KBM-7 (cell line): Measurements from ENCODE around the gene ZNF580.

Source experiments
- DNase-seq: peaks from one replicate; pipeline ENCODE4 v3.0.0-alpha.2; 2015
- in situ Hi-C: fragments of 300-500 bp; cut with MboI; formaldehyde crosslinking; loops from 2 replicates; pipeline ENCODE4 v1.14.3; 2020; ENCODE audit warnings: low sequenced_read_pairs, low pct_unique_long_range_greater_than_20kb, mixed read lengths

ZNF580 gene

DNA sequence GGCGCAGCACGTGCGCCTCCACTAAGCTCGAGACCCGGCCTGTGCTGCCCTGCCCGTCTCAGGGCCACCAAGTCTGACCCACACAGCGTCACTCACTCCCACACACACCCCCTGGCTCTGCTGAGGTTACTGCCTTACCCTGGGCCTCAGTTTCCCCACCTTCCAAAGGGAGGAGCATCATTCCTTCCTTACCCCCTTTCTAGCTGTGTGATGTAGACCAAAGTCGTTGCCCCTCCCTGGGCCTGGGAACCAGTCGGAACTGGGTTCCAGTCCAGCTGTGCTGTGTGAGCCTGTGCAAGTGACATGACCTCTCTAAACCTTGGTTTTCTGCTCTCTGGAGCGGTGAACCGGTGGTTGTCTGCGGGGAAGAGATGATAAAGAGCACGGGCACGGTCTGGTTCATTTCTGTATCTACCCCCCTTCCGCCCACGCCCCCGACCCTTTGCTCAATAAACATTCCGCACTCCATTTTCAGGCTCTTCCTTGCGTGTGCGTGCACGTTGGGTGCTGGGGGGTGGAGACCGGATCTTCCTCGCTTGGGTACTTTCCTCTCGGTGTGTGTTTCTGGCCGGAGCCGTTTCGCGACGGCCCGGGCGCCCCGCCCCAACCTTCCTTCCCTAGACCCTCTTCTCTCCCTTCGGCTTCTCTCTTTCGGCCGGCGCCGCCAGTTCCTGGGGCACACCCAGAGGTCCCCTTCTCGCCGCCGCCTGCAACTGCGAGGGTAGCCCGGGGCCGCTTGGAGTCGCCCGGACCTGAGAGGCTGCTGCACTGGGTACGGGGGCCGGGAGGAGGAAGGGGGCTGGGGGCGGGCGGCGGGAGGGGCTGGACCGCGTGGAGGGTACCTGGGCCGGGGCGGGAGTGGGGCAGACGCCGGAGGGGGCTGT lies 2.4 kb downstream of the ZNF580 start, which contains the start of gene ZNF581:
TSS of gene ZNF581 (plus strand) at position 647 of the 884 bp plus-strand sequence. CDS start 923 bp downstream, outside the sequence.
- peak; percentile 89 for DNase-seq
- in situ Hi-C loops: no loop called here

DNA sequence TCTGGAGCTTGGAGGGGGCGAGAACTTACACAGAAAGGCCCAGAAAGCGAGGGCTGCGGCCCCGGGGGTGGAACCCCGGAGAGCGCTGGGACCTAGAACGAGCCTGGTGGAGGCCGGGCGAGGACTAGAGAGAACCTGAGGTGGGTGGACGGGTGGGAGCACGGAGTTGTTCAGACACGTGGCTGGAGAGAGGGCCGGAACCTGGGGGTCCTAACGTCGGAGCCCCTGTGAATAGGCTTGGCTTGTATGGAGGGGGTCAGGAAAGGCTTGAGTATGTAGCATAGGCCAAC lies 3.0 kb downstream of the ZNF580 start:
- in situ Hi-C loops: no loop called here
- no peak for DNase-seq

DNA sequence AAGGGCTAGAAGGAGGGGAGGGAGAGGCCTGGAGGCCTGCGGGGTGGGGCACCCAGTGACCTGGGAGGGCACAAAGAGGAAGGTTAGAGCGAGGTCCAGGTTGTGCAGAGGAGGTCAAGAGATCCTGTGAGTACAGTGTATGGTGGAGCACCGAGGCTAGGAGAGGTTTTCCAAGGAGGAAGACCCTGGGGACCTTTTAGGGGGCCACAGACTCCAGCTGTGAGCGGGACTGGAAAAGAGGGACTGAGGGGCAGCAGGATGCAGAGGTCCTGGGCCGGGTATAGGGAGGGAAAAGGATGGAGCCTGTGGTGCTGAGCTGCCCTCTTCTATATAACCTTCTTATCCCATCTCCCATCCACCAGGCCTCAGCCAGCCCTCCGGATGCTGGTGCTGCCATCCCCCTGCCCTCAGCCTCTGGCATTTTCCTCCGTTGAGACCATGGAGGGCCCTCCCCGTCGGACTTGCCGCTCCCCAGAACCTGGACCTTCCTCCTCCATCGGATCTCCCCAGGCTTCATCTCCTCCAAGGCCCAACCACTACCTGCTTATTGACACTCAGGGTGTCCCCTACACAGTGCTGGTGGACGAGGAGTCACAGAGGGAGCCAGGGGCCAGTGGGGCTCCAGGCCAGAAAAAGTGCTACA lies 3.5 kb downstream of the ZNF580 start:
- in situ Hi-C loops: no loop called here
- no peak for DNase-seq

DNA sequence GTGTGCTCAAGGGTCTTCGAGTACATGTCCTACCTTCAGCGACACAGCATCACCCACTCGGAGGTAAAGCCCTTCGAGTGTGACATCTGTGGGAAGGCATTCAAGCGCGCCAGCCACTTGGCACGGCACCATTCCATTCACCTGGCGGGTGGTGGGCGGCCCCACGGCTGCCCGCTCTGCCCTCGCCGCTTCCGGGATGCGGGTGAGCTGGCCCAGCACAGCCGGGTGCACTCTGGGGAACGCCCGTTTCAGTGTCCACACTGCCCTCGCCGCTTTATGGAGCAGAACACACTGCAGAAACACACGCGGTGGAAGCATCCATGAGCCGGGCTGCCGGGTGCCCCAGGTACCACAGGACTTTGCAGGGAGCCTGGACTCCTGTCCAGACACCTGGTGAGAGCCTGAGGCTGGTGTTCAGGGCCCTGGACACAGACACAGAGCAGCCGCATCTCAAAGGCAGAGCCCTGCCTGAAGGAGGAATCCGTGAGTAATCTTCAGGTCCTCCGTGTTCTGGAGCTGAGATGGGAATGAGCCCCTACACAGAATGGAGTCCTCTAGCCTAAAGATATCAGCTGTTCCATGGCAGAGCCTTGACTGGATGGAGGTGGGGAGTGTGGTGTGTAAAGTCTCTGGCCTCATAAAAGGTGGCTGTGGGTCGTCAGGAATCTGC lies 4.2 kb downstream of the ZNF580 start:
- in situ Hi-C loops: no loop called here
- DNase-seq: no peak

DNA sequence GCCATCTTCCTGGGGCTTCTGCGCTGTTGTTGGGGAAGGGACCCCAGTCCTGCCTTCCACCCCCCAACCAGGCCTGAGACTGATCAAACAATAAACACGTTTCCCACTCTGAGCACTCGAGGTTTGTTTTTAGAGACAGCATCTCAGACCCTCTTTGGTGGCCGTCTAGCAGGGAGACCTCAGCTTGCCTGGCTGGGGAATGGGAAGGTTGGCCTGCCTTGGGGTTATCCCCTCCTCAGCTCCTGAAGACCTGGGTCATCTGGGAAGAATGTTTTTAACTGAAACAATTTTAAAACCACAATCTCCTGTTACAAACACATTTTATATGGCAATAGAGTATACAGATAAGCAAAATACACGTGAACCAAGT lies 4.7 kb downstream of the ZNF580 start:
- no peak for DNase-seq
- in situ Hi-C loops: no loop called here

DNA sequence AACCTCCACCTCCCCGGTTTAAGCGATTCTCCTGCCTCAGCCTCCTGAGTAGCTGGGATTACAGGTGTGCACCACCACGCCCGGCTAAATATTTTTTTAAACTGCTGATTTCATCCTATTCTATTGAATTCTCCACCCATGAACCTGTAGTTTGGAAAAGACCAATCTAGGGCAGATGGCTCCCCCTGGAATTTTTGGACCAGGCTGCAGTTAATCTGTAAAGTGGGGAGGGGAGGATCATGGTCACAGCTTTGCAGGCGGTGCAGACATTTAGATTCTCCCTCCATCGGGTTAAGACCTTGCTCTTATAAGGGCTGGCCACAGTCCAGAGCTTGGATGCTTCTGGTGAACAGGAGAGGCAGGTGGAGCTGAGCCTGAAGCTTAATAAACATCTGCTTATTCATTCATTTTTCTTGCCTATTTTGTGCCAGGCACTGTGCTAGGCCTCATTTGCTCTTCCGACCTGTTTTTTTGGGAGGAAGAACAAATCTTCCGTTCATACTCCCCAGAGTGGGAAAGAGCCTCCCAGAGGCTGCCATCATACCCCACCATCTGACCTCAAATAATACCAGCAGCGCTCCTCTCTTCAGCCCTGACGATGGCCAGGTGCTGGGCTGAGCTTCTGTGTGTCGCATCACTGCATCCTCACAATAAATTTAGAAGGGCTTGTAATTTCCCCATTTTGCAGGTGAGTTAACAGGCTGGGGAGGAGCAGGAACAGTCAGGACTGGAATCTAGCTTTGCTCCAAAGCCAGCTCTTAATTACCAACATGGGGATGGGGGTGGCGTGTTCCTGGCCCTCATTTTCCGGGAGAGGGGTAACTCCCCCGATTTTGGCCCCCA lies 6.3 kb downstream of the ZNF580 start:
- DNase-seq: no peak
- in situ Hi-C loops: no loop called here

DNA sequence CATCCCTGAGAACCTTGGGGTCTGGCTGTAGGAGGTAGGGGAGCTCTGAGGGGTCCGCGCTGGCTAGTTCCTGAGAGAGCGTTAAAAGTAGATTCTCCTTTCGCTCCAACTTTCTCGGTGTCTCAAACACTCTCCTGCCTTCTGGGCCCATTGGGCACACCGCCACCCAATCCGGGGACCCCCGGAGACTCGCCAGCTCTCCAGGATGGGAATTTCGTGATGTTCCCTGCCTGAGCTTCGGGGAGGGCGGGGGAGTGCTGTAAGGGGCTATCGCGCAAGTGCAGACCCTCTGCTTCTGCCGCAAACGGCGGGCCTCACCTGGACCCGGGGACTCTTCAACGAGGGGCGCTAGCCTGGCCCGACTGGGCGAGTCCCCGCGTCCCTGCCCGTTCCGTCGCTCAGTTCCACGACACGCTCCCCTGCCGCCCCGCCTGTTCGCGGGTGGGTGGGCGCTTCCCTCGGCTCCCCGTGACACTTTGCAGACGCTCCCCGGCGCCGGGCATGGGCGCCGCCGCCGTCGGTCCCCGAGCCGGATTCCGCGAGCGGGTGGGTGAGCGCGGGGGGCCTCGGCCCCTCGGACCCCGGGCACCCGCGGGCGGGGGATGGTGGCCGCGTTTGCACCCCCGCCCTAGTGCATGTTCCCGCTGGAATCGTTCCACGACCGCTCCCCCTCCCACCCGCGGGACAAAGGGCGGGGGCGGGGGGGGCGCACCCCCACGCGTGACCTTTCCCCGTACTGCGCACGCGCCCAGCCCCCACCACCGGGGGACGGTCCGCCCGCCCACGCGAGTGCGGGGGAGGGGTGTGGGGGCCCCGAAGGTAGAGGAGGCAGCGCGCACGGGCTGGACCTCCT lies 7.2 kb downstream of the ZNF580 start, which contains the start of gene CCDC106:
TSS of gene CCDC106 (plus strand) at position 481 of the 853 bp plus-strand sequence. CDS start 835 bp downstream, outside the sequence.
- in situ Hi-C loops: no loop called here
- DNase-seq: peak; percentile 80

DNA sequence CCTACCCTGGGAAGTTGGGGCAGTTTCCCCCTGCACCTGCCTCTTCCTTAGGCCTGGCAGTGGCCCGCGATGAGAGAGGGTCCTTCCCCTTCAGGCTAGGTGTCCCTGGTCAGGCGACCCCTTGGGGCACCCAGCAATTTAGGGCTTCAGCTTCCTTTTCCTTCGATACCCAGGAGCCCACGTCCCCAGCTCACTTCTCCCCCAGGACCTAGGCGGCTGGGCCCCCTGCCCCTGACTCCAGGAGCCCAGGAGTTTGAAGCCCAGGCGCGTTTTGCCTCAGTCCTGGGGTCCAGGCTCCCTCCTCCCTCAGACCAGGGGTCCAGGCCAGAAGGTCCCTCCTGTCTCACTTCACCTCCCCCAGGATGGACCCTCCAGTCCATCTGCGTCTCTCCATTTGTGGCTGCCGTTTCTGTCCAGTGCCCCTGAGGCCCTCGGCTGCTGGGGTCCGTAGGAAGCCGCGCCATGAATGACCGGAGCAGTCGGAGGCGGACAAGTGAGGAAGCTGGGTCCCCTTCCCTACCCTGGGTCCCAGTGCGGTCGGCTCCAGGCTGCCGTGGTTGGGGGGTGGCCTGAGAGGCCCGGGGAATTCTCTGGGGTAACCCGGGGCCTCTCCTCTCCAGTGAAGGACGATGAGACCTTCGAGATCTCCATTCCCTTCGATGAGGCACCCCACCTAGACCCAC lies 7.9 kb downstream of the ZNF580 start:
- in situ Hi-C loops: no loop called here
- DNase-seq: no peak

DNA sequence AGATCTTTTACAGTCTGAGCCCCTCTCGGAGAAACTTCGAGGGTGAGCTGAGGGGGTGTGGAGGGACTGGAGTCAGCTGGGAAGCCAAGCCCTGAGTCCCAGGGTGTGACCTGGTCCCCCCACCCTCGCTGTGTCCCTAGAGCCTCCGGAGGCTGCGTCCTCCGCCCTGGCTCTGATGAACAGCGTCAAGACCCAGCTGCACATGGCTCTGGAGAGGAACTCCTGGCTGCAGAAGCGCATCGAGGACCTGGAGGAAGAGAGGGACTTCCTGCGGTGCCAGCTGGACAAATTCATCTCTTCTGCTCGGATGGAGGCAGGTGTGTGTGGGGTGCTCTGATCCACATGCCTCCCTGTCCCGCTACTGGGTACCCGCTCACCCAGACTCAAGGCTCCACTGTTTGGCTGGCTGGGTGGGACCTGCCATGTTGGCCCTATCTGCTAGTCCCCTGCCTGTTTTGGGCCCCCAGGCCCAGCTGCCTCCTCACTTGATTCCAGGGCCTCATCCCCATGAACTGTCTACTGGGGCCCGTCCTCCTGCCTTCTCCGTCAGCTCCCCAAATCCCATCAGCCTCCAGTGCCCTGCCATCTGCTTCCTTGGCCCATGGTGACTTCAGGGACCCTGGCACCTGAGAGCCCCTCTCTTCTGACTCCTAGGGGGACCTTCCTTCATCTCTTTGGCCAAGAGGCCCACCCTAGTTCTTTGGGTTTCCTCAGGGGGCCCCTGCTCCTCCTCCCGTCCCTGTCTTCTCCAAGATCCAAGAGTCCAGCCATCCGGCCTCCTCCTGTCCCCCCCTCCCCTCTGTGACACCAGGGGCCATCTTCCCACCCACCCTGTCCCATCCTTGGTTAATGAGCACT lies 8.7 kb downstream of the ZNF580 start:
- DNase-seq: no peak
- in situ Hi-C loops: no loop called here

DNA sequence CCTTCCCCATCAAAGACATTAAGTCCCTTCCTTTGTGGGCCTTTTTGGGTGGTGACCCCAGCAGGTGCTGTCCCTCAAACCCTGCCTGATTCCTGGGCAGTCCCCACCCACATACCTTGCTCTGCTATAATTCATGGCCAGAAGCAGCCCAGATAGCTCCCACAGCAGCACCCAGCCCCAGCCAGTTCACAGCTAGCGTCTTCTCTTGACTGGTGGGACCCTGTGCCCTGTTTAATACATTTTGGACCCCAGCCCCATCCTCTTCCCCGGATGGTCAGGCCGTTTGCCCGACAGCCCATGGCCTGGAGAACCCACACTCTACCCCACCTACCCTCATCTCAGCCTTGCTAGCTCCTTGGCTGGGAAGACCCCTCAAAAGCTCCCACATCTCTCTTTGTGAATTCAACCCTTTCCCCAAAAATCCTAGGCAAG lies 9.3 kb downstream of the ZNF580 start:
- in situ Hi-C loops: no loop called here

DNA sequence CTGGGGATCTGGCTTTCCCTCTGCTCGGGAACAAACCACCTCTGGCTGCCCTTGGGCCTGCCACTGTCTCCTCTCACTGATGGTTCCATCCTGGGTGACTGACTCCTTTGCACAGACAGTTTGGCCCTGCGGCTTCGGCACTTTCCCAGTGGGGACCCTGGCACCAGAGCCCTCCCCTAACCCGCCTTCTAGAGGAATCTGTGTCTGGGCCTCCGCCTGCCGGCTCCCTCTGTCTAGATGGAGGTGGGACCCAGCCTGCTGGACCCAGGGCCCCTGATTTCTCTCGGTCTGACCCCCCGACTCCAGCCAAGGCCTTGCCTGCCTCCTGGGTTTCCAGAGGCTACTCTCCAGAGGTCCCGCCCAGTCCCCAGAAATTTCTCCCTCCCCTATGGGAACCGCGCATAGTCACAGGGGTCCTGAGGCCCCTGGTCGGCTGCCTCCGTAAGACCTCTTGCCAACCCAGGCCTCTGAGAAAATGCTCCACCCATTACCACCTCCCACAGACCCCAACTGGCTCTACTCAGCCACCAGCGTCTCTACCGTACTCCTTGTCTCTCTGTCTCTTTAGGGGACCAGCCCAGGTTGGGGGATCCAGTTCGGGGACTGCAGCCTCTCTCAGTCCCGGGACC lies 9.9 kb downstream of the ZNF580 start:
- in situ Hi-C loops: no loop called here
- DNase-seq: no peak

More for the DNA sequence above, 9.3 kb downstream of the ZNF580 start:
- DNase-seq: no peak

DNA sequence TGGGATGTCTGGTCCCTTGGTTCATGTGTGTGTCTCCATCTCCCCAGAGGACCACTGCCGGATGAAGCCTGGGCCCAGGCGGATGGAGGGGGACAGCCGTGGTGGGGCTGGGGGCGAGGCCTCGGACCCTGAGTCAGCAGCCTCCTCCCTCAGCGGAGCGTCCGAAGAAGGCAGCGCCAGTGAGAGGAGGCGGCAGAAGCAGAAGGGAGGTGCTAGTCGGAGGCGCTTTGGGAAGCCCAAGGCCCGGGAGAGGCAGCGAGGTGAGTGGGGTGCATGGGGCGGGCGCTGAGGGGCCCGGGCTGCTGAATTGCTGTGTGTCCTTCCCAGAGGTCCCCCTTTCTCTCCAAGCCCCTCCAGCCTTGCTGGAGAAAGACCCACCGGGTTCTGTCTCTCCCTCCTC lies 10.4 kb downstream of the ZNF580 start:
- no peak for DNase-seq
- in situ Hi-C loops: no loop called here

DNA sequence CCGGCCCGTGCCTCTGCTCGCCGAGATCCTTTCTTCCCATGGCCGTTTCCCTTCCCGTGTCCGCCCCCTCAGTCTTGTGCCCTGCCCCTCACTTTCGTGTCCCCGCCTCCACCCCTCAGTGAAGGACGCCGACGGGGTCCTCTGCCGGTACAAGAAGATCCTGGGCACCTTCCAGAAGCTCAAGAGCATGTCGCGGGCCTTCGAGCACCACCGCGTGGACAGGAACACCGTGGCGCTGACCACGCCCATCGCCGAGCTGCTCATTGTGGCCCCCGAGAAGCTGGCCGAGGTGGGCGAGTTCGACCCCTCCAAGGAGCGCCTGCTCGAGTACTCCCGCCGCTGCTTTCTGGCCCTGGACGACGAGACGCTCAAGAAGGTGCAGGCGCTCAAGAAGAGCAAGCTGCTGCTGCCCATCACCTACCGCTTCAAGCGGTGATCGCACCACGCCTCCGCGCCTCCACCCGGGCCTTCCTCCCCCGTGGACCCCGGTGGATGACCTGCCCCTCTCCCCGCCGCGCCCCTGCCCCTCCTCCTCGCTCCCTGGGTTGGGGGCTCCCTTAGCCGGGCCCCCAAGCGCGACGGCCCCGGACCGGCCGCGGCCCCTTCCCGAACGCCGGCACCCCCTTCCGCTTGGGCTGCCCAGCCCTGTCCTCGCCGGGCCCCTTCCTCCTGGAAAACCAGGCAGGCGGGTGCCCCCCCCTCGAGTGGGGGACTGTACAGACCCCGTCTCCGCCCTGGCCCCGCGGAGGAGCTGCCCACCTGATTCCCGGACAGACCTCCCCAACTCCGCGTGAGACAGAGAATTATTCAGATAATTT lies 11.7 kb downstream of the ZNF580 start:
- in situ Hi-C loops: no loop called here
- no peak for DNase-seq

DNA sequence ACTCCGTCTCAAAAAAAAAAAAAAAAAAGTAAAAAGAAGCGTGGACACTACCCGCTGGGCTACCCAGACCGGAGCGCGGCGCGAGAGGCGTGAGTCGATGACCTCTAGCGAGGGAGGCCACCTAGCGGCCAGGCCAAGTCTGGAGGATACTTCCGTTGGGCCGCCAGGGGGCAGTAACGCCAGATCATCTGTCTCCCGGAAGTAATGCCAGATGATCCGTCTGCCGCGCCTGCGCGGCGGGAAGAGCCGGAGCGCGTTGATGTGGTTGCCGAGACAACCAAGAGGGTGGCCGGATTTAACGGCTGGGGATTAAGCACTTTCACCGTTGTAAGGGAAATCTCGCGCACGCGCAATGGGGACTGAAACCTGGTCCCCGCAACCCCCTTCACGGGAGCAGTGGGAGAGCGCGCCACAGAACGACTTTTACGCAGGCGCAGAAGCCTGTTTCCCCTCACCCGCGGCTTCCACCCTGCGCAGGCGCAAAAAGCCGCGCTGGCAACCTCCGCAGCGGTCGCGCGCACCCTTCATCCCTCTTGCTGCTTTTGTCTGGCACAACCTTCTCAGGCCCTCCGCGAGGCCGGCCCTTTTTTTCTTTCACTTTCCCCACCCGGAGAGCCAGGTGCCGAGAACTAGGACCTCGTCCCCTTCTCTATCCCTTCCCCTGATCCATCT lies 13.0 kb downstream of the ZNF580 start:
- DNase-seq: peak; percentile 98
- in situ Hi-C loops: no loop called here

DNA sequence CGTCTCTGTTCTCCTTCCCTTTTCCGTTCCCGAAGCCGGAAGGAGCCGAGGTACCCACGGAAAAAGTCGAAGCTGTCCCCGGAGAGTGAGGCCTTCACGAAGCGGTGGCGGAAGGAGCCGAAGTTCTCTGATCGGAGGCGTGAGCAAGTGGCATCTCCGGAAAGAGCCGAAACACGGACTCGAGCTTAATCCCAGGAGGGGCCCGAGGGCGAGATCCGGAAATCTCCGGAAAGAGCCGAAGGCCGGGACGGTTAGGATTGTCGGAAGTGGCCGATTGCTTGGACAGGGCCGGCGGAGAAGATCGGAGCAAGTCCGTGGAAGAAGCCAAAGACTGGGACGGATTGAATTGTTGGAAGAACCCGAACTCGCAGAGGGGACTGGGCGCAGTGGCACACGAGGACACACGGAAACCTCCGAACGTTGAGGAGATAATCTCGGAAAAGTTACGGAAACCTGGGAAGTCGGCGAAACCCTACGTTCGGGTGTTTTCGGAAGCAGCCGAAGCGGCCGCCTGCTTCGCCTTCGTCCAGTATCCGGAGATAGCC lies 13.6 kb downstream of the ZNF580 start:
- DNase-seq: peak; percentile 99
- in situ Hi-C loops: no loop called here
